ENCODE measurements around the gene PRM3. TPM values are rescaled to one million over a fixed set of nuclear protein-coding genes. Genes with fewer than 3 reads are reported as not detected.

PRM3 gene
- total RNA-seq, 1 experiment from 2014 or later = not detected

DNA sequence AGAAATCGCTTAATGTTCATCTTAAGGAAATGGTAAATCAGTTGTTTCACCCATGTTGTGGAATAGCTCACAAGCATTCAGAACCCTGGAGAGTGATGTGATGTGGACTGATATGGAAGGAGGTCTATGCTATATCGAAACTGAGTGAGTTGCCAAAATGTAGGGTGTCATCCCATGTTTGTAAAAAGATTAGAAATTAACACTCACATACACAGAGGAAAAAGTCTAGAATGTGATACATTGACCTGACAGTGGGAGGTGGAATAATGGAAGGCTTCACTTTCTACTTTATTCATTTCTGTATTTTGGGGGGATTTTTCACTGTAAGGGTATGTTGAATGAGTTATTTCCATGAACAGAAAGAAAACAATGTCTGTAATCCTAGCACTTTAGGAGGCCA is 12.4 kb upstream of the PRM3 start:
- H2AK5ac ChIP-seq (ENCODE audit: insufficient read length, low read length) = no peak overlapping the region
- no peaks in the 10 kb centered on the region for H3K79me2 ChIP-seq (ENCODE audit: insufficient read depth, low read length)
- DNase-seq = no peak
- no peak overlapping the region for H3K18ac ChIP-seq (ENCODE audit: insufficient read length, low read depth, low read length)
- Mint-ChIP-seq H3K27me3 (ENCODE audit: low read depth) (no peaks in the 10 kb centered on the region; the same call in none of the 2 replicates), H3K4me3 (no peak overlapping the region), H3K9me3 (no peaks in the 10 kb centered on the region), H3K27ac (no peak overlapping the region), H3K4me1 (peaks cover 13 to 26% of the 10 kb centered on the region in 2 experiments), H3K36me3 (ENCODE audit: insufficient read depth in 1 of 3, low read depth in 3 of 3) (no peaks in the 10 kb centered on the region; a peak in 1 of 7 replicates)
- no peak overlapping the region for H3K4me2 ChIP-seq (ENCODE audit: insufficient read depth, insufficient read length, low read length)
- H2BK5ac ChIP-seq (ENCODE audit: insufficient read length, low read length) = no peak overlapping the region
- TF ChIP-seq, protein P1, sequence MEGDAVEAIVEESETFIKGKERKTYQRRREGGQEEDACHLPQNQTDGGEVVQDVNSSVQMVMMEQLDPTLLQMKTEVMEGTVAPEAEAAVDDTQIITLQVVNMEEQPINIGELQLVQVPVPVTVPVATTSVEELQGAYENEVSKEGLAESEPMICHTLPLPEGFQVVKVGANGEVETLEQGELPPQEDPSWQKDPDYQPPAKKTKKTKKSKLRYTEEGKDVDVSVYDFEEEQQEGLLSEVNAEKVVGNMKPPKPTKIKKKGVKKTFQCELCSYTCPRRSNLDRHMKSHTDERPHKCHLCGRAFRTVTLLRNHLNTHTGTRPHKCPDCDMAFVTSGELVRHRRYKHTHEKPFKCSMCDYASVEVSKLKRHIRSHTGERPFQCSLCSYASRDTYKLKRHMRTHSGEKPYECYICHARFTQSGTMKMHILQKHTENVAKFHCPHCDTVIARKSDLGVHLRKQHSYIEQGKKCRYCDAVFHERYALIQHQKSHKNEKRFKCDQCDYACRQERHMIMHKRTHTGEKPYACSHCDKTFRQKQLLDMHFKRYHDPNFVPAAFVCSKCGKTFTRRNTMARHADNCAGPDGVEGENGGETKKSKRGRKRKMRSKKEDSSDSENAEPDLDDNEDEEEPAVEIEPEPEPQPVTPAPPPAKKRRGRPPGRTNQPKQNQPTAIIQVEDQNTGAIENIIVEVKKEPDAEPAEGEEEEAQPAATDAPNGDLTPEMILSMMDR (conservative IDR thresholded peaks at IDR 0.05) = no peak
- H3K9me3 ChIP-seq (ENCODE audit: control insufficient read depth, low read depth, low read length) = no peaks in the 10 kb centered on the region
- no peak overlapping the region for H4K8ac ChIP-seq (replicated peaks; ENCODE audit: insufficient read length, low read depth, low read length)
- H3K27ac ChIP-seq (ENCODE audit: insufficient read length, low read depth, low read length) = no peak overlapping the region
- no peak overlapping the region for H3K14ac ChIP-seq (ENCODE audit: insufficient read depth, low read length)
- no peak overlapping the region for H2BK20ac ChIP-seq (ENCODE audit: low read depth, low read length, poor library complexity, severe bottlenecking)
- H4K20me1 ChIP-seq (ENCODE audit: control insufficient read depth, insufficient read depth, insufficient read length) = no peaks in the 10 kb centered on the region
- H2BK15ac ChIP-seq (ENCODE audit: low read depth, low read length) = no peak overlapping the region
- H3K27me3 ChIP-seq (ENCODE audit: insufficient read depth, low read length) = no peaks in the 10 kb centered on the region
- H2BK12ac ChIP-seq (ENCODE audit: insufficient read length, low read depth, low read length) = no peak overlapping the region
- no peak overlapping the region for H3K4ac ChIP-seq (ENCODE audit: low read depth, low read length)
- no peaks in the 10 kb centered on the region for H3K23me2 ChIP-seq (ENCODE audit: insufficient read length, low read depth, low read length, poor library complexity, severe bottlenecking)
- no peak overlapping the region for H4K91ac ChIP-seq (ENCODE audit: insufficient read length, low read depth, low read length)
- no peak overlapping the region for H3K56ac ChIP-seq (ENCODE audit: insufficient read length, low read depth, low read length)
- no peak overlapping the region for H3K23ac ChIP-seq (ENCODE audit: insufficient read length, low read depth, low read length)
- no peaks in the 10 kb centered on the region; the same call in 1 of the 2 replicates for H3K4me1 ChIP-seq (ENCODE audit: insufficient read depth, low read length)
- H4K5ac ChIP-seq (ENCODE audit: insufficient read length, low read depth, low read length) = no peak overlapping the region
- no CpG with 5 or more reads among the region's 2 CpGs for WGBS (ENCODE audit: extremely low coverage, insufficient read length, low lambda C conversion rate)
- H2BK120ac ChIP-seq (ENCODE audit: low read depth, low read length, poor library complexity, severe bottlenecking) = no peak overlapping the region
- H3K9ac ChIP-seq (ENCODE audit: extremely low read depth, insufficient read length, low read length) = no peak overlapping the region
- no peak overlapping the region for H2AFZ ChIP-seq (ENCODE audit: low read length)
- no peak overlapping the region for H3T11ph ChIP-seq (ENCODE audit: low read length)
- no peaks in the 10 kb centered on the region for H3K79me1 ChIP-seq (ENCODE audit: insufficient read depth, low read depth, low read length, poor library complexity, severe bottlenecking)

Measured in H9 (cell line).